Breast epithelium (tissue), 4 donors: ENCODE results near the gene NFIX. TPM values are rescaled to one million over a fixed set of nuclear protein-coding genes. Genes with fewer than 3 reads are reported as not detected.
A peak's percentile ranks its signal among the peaks of the same experiment; 100 is the strongest.

Source experiments
- DNase-seq, 2 donors: peaks; one replicate each; pipeline ENCODE4 v3.0.0-alpha.2; 2019; ENCODE audit warnings: low spot score in 2 of 2
- H3K27ac ChIP-seq, 2 donors: fragments of 200-600 bp; sonication (generic) in 1 of 2; one replicate each; pipeline ENCODE4 v1.5.1; 2016 to 2019; ENCODE audit warnings: mild to moderate bottlenecking in 1 of 2
- H3K27me3 ChIP-seq, 2 donors: fragments of 200-600 bp; sonication (generic) in 1 of 2; one replicate each; pipeline versions ENCODE4 v1.5.1 to v1.6.0; 2017 to 2019; ENCODE audit warnings: control low read depth in 1 of 2, mild to moderate bottlenecking in 1 of 2
- H3K36me3 ChIP-seq: fragments of 200-600 bp; one replicate; pipeline ENCODE4 v1.5.1; 2019
- H3K4me1 ChIP-seq, 2 donors: fragments of 200-600 bp; sonication (generic); one replicate each; pipeline ENCODE4 v1.5.1; 2016 to 2019; ENCODE audit warnings: control low read depth in 1 of 2
- H3K4me3 ChIP-seq, 3 donors: fragments of 200-600 bp; sonication (generic); 1 replicate in 2 of 3; 2 replicates in 1 of 3; pipeline ENCODE4 v1.5.1; 2016 to 2019; ENCODE audit warnings: mild to moderate bottlenecking in 3 of 3, moderate library complexity in 2 of 3
- H3K9me3 ChIP-seq, 2 donors: fragments of 200-600 bp; sonication (generic) in 1 of 2; one replicate each; pipeline ENCODE4 v1.5.1; 2016 to 2019; ENCODE audit warnings: control low read depth in 1 of 2
- CTCF ChIP-seq, 3 donors: fragments of 450-650 bp; IDR thresholded peaks; one replicate each; pipeline ENCODE4 v1.5.1; 2016 to 2017; ENCODE audit warnings: antibody characterized with exemption in 3 of 3, mild to moderate bottlenecking in 3 of 3, moderate library complexity in 3 of 3
- POLR2A ChIP-seq: fragments of 450-650 bp; IDR thresholded peaks from one replicate; pipeline ENCODE4 v1.6.1; 2016; ENCODE audit warnings: antibody characterized with exemption, mild to moderate bottlenecking, moderate library complexity
- POLR2AphosphoS5 ChIP-seq, 3 donors: sonication (generic); formaldehyde crosslinking; IDR thresholded peaks; one replicate each; pipeline ENCODE4 v1.6.1; 2017; ENCODE audit warnings: antibody characterized with exemption in 3 of 3
- intact Hi-C: fragments of 100-400 bp; cut with DNase I; formaldehyde crosslinking; loops from one replicate; pipeline ENCODE4 v1.15.1; 2023; ENCODE audit warnings: low total_unique reads
- total RNA-seq, 3 donors: library from RNA; depleted of rRNA; stranded (reverse); fragments of >200 nt; gene quantifications; one replicate each; pipeline ENCODE4 v1.1.0, GENCODE V29; 2016

Gene NFIX
- total RNA-seq, 3 donors from 2014 or later, result 43.6 to 53.9 (median 52.8) TPM

- Histone ChIP-seq H3K36me3 (no peaks in the 10 kb centered on the region), H3K4me3 (peak overlapping the region in 1 of 3 donors; percentile 13), H3K27me3 (no peaks in the 10 kb centered on the region), H3K9me3 (no peaks in the 10 kb centered on the region), H3K27ac (peak overlapping the region; percentile 71 to 83), H3K4me1 (peaks cover 3 to 35% of the 10 kb centered on the region in 2 donors)
- intact Hi-C loops, result no loop called here
- DNase-seq, result no peak
- TF ChIP-seq POLR2A (no peak), POLR2AphosphoS5 (IDR thresholded peaks at IDR 0.05) (no peak), CTCF (IDR thresholded peaks at IDR 0.05) (no peak)
These were observed 75.3 kb downstream of the NFIX start for GRCh38 chr19:13070425-13071140.

GRCh38 chr19:13071444-13072187, 76.3 kb downstream of the NFIX start:
- no peak for DNase-seq
- no peaks in the 10 kb centered on the region for H3K9me3 ChIP-seq
- H3K4me1 ChIP-seq, result peaks cover 6 to 27% of the 10 kb centered on the region in 2 donors
- intact Hi-C loops, result no loop called here
- peak overlapping the region; percentile 71 to 83 for H3K27ac ChIP-seq
- H3K4me3 ChIP-seq, result no peak overlapping the region
- TF ChIP-seq POLR2A (no peak), POLR2AphosphoS5 (IDR thresholded peaks at IDR 0.05) (no peak), CTCF (IDR thresholded peaks at IDR 0.05) (no peak)
- no peaks in the 10 kb centered on the region for H3K36me3 ChIP-seq
- H3K27me3 ChIP-seq, result no peaks in the 10 kb centered on the region

GRCh38 chr19:13072188-13072908, 77.1 kb downstream of the NFIX start:
- no peaks in the 10 kb centered on the region for H3K36me3 ChIP-seq
- intact Hi-C loops, result no loop called here

GRCh38 chr19:13073263-13073662, 78.0 kb downstream of the NFIX start:
- Histone ChIP-seq H3K27ac (peak overlapping the region; percentile 71 to 83), H3K9me3 (no peaks in the 10 kb centered on the region), H3K27me3 (no peaks in the 10 kb centered on the region), H3K36me3 (no peaks in the 10 kb centered on the region), H3K4me1 (peaks cover 20 to 29% of the 10 kb centered on the region in 2 donors), H3K4me3 (no peak overlapping the region)
- intact Hi-C loops, result no loop called here
- no peak for TF ChIP-seq POLR2AphosphoS5 (IDR thresholded peaks at IDR 0.05)
- TF ChIP-seq CTCF (IDR thresholded peaks at IDR 0.05), result no peak
- TF ChIP-seq POLR2A, result no peak
- no peak for DNase-seq

More at GRCh38 chr19:13072188-13072908, 77.1 kb downstream of the NFIX start:
- H3K4me3 ChIP-seq, result no peak overlapping the region
- DNase-seq, result no peak
- TF ChIP-seq POLR2A (no peak), CTCF (IDR thresholded peaks at IDR 0.05) (no peak), POLR2AphosphoS5 (IDR thresholded peaks at IDR 0.05) (no peak)
- H3K27me3 ChIP-seq, result no peaks in the 10 kb centered on the region
- peaks cover 14 to 29% of the 10 kb centered on the region in 2 donors for H3K4me1 ChIP-seq
- H3K27ac ChIP-seq, result peak overlapping the region; percentile 71 to 83
- no peaks in the 10 kb centered on the region for H3K9me3 ChIP-seq
